ENCODE data around the gene RMND5B. TPM values are rescaled to one million over a fixed set of nuclear protein-coding genes. Genes with fewer than 3 reads are reported as not detected.

The RMND5B gene
- total and polyA plus RNA-seq, 10 of the 15 experiments (the other 5 are each of a cell fraction or from before 2014, with no cell fraction given): 1.6 to 50.7 (median 30.9) TPM

- H3K4me3 ChIP-seq: no peak overlapping the region
- WGBS (ENCODE audit: insufficient coverage, insufficient replicate concordance, low lambda C conversion rate, missing lambda C conversion rate): 0% methylated on average over 4 of the region's 4 CpGs
- FAIRE-seq (no peak), DNase-seq (ENCODE audit: low read depth, low spot score) (no peak), ATAC-seq (no peak)
- in situ Hi-C loops (cut with MboI): no loop called here
- H3K79me2 ChIP-seq (ENCODE audit: control insufficient read depth, insufficient read depth, low read length): no peaks in the 10 kb centered on the region
- POLR2A ChIA-PET: interaction anchor here (0.6 to 2.1 kb wide), 4 partner anchors 8 to 48 kb away, joined by 3 to 7 read pairs (median 3); partner anchors contain the start of gene NHP2
- intact Hi-C loops (cut with micrococcal nuclease; ENCODE audit: unreplicated experiment): no loop called here
- TF ChIP-seq MEF2B (IDR thresholded peaks at IDR 0.05; ENCODE audit: partially characterized antibody, poor library complexity, severe bottlenecking): no peak
- no peak for TF ChIP-seq BMI1 (IDR thresholded peaks at IDR 0.05; ENCODE audit: borderline replicate concordance)
- TF ChIP-seq, protein P1, sequence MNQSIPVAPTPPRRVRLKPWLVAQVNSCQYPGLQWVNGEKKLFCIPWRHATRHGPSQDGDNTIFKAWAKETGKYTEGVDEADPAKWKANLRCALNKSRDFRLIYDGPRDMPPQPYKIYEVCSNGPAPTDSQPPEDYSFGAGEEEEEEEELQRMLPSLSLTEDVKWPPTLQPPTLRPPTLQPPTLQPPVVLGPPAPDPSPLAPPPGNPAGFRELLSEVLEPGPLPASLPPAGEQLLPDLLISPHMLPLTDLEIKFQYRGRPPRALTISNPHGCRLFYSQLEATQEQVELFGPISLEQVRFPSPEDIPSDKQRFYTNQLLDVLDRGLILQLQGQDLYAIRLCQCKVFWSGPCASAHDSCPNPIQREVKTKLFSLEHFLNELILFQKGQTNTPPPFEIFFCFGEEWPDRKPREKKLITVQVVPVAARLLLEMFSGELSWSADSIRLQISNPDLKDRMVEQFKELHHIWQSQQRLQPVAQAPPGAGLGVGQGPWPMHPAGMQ (IDR thresholded peaks at IDR 0.05; ENCODE audit: borderline replicate concordance): no peak
- H3K27ac ChIP-seq (ENCODE audit: control insufficient read depth, insufficient read depth): no peak overlapping the region
- RAD21 ChIA-PET (ENCODE audit: unreplicated experiment): interaction anchor here (0.8 kb wide), 1 partner anchor 15 kb away, joined by 3 read pairs; no protein-coding TSS in a partner anchor
- H3K4me1 ChIP-seq (ENCODE audit: control insufficient read depth, insufficient read depth, low read length): peaks cover 11% of the 10 kb centered on the region
- SMC1A ChIA-PET (ENCODE audit: uncharacterized antibody, unreplicated experiment): interaction anchor here (0.6 to 2.6 kb wide), 6 partner anchors 10 to 120 kb away, joined by 3 to 9 read pairs (median 3); no protein-coding TSS in a partner anchor
- no TSS peak for BruUV-seq (replicated peaks)
- no peaks in the 10 kb centered on the region for H4K20me1 ChIP-seq (ENCODE audit: control insufficient read depth, insufficient read depth)
- H3K9ac ChIP-seq (ENCODE audit: control insufficient read depth, insufficient read depth, low read length): no peak overlapping the region
- H3K27me3 ChIP-seq (replicated peaks in 1 of 2; ENCODE audit: control insufficient read depth in 2 of 2, insufficient read depth in 2 of 2, low read length in 1 of 2): no peaks in the 10 kb centered on the region
- H3K9me3 ChIP-seq (replicated peaks; ENCODE audit: control insufficient read depth, insufficient read depth, low read length): no peaks in the 10 kb centered on the region
- 0 out of 2 replicates have a peak overlapping the region, but pooled peaks have one; percentile 4 for H2AFZ ChIP-seq (ENCODE audit: control insufficient read depth, low read depth, low read length)
- no peak overlapping the region for H3K4me2 ChIP-seq (ENCODE audit: control insufficient read depth, insufficient read depth)
- CTCF ChIA-PET: interaction anchor here (0.6 to 3.0 kb wide), 3 partner anchors 14 to 32 kb away, joined by 3 to 21 read pairs (median 4); no protein-coding TSS in a partner anchor
- no peaks in the 10 kb centered on the region for H3K36me3 ChIP-seq (ENCODE audit: control insufficient read depth in 2 of 2, insufficient read depth in 2 of 2, low read length in 1 of 2)
These were observed 24.7 kb upstream of the RMND5B start for GRCh38 chr5:178106086-178106485.

- in situ Hi-C loops (cut with MboI) (no loop called here), intact Hi-C loops (cut with micrococcal nuclease; ENCODE audit: unreplicated experiment) (no loop called here)
- Histone ChIP-seq H3K4me1 (ENCODE audit: control insufficient read depth, insufficient read depth, low read length) (peaks cover 11% of the 10 kb centered on the region), H4K20me1 (ENCODE audit: control insufficient read depth, insufficient read depth) (no peaks in the 10 kb centered on the region), H3K9ac (ENCODE audit: control insufficient read depth, insufficient read depth, low read length) (no peak overlapping the region), H3K9me3 (replicated peaks; ENCODE audit: control insufficient read depth, insufficient read depth, low read length) (no peaks in the 10 kb centered on the region), H3K79me2 (ENCODE audit: control insufficient read depth, insufficient read depth, low read length) (no peaks in the 10 kb centered on the region), H3K36me3 (ENCODE audit: control insufficient read depth in 2 of 2, insufficient read depth in 2 of 2, low read length in 1 of 2) (no peaks in the 10 kb centered on the region), H3K4me3 (no peak overlapping the region), H3K27ac (ENCODE audit: control insufficient read depth, insufficient read depth) (no peak overlapping the region), H3K27me3 (replicated peaks in 1 of 2; ENCODE audit: control insufficient read depth in 2 of 2, insufficient read depth in 2 of 2, low read length in 1 of 2) (no peaks in the 10 kb centered on the region), H2AFZ (ENCODE audit: control insufficient read depth, low read depth, low read length) (peak overlapping the region; percentile 39), H3K4me2 (ENCODE audit: control insufficient read depth, insufficient read depth) (peak overlapping the region; percentile 19; the same call in 1 of the 2 replicates)
- FAIRE-seq (peak; percentile 18), ATAC-seq (peak; percentile 88), DNase-seq (ENCODE audit: low read depth, low spot score) (no peak)
- ChIA-PET RAD21 (ENCODE audit: unreplicated experiment) (no interaction called here), POLR2A (interaction anchor here (2.1 kb wide), 1 partner anchor 9 kb away, joined by 7 read pairs; no protein-coding TSS in a partner anchor), SMC1A (ENCODE audit: uncharacterized antibody, unreplicated experiment) (interaction anchor here (0.8 to 2.6 kb wide), 5 partner anchors 10 to 39 kb away, joined by 3 to 9 read pairs (median 3); no protein-coding TSS in a partner anchor), CTCF (interaction anchor here (0.6 to 3.0 kb wide), 2 partner anchors 14 to 31 kb away, joined by 3 to 21 read pairs; no protein-coding TSS in a partner anchor)
- 2% methylated on average over 13 of the region's 13 CpGs for WGBS (ENCODE audit: insufficient coverage, insufficient replicate concordance, low lambda C conversion rate, missing lambda C conversion rate)
- no TSS peak for BruUV-seq (replicated peaks)
- TF ChIP-seq IRF4 (IDR thresholded peaks at IDR 0.05; ENCODE audit: low read depth, low read length) (0 out of 2 replicates have a peak, but pooled peaks have one; percentile 20), JUNB (IDR thresholded peaks at IDR 0.05) (peak; percentile 66), JUND (IDR thresholded peaks at IDR 0.05; ENCODE audit: low read depth, low read length) (peak; percentile 42; the same call in 1 of the 2 replicates), NFIC (IDR thresholded peaks at IDR 0.05; ENCODE audit: low read depth, low read length) (no peak), BHLHE40 (IDR thresholded peaks at IDR 0.05; ENCODE audit: borderline replicate concordance in 1 of 2, low read depth in 2 of 2, low read length in 1 of 2) (peak in 1 of 2 experiments; percentile 45; a peak in 1 of 4 replicates), ASH2L (IDR thresholded peaks at IDR 0.05; ENCODE audit: borderline replicate concordance, low read depth) (no peak), MAX (IDR thresholded peaks at IDR 0.05; ENCODE audit: low read depth, low read length) (peak; percentile 19; the same call in 1 of the 2 replicates)
These were observed 24.1 kb upstream of the RMND5B start for GRCh38 chr5:178106556-178107239.

Data from GM12878 (cell line).